Measurements from ENCODE around the gene STK17A. TPM values are rescaled to one million over a fixed set of nuclear protein-coding genes. Genes with fewer than 3 reads are reported as not detected.
"Not testable (repeated sequence)": the region's sequence is repeated elsewhere in the genome, so short reads cannot be mapped to it uniquely, and the experiment has no call there.

STK17A gene
- total RNA-seq, 5 donors from 2014 or later (not counting 1 experiment from before 2014, with no cell fraction given): 101 to 120 (median 117) TPM

DNA sequence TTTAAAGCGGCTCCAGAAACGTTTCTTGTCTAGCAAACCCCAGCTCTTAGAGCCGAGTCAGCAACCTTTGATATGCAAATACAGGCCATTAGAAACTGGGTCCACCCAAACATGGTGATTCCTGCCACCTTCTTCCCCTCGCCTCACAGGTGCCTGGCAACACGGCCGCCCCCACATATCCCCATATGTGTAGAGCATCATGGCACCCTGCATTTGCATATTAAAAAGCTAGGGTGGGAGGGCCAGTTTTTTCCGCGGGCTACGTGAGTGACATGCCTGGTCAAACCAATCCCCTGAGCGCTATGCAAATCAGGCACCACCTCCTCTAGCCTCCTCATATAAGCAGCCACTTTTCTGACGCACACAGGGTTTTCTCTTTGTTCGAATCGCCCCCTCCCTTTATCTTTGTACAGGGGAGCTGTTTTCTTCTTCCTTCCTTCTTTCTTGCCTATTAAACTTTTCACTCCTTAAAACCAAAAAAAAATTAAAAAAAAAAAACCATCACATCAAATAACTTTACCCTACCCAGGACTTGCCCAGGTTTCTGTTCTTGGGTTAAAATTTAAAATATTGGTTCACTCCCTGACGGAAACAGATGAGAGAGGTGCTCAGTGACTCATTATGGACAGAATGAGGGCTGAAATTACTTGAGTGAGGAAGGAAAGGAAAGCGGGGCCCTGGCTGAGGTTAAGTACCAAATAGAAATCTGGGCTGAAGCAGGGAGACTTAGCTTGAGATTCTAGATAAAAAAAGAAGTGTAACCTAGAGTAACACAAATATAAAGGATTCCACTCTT lies 86.6 kb downstream of the STK17A start:
- ChIA-PET POLR2A (interaction anchor here (0.6 to 2.0 kb wide), 7 partner anchors 9 to 87 kb away, joined by 3 to 15 read pairs (median 3); partner anchors contain the start of gene STK17A (in 1 of the 2)), CTCF (interaction anchor here (0.6 to 2.4 kb wide), 7 partner anchors 20 to 87 kb away, joined by 3 to 23 read pairs (median 4); partner anchors contain the start of gene STK17A (in 2 of the 2))
- Histone ChIP-seq H3K4me3 (ENCODE audit: control insufficient read depth in 1 of 2, extremely low read depth in 1 of 2, low read length in 1 of 2) (peak overlapping the region in 1 of 2 donors; percentile 22), H3K9me3 (no peaks in the 10 kb centered on the region), H3K36me3 (ENCODE audit: control insufficient read depth in 2 of 2, extremely low read depth in 1 of 2, insufficient read depth in 1 of 2, low read length in 1 of 2) (no peaks in the 10 kb centered on the region), H3K27ac (ENCODE audit: low read length) (peak overlapping the region; percentile 79), H3K4me1 (ENCODE audit: control insufficient read depth in 1 of 2, extremely low read depth in 1 of 2, insufficient read depth in 2 of 2, low read length in 2 of 2) (peaks cover 18 to 20% of the 10 kb centered on the region in 2 experiments), H3K27me3 (replicated peaks in 1 of 2; ENCODE audit: control insufficient read depth in 2 of 2, extremely low read depth in 1 of 2, insufficient read depth in 2 of 2, low read length in 1 of 2) (no peaks in the 10 kb centered on the region)
- Mint-ChIP-seq H3K4me3 (peak overlapping the region; percentile 56 to 77 (median 73)), H3K27ac (peak overlapping the region; percentile 87 to 95), H3K27me3 (no peaks in the 10 kb centered on the region), H3K36me3 (peaks cover 42% of the 10 kb centered on the region), H3K4me1 (peaks cover 83 to 85% (median 85%) of the 10 kb centered on the region in 3 donors), H3K9me3 (peaks cover 0 to 31% (median 6%) of the 10 kb centered on the region in 3 donors)
- ATAC-seq (replicated peaks in 1 of 4) (peak; percentile 68 to 87 (median 74)), DNase-seq (peak in 34 of 35 experiments; percentile 48 to 82 (median 64))
- 22% methylated on average over 5 of the region's 15 CpGs for WGBS (ENCODE audit: insufficient coverage)

DNA sequence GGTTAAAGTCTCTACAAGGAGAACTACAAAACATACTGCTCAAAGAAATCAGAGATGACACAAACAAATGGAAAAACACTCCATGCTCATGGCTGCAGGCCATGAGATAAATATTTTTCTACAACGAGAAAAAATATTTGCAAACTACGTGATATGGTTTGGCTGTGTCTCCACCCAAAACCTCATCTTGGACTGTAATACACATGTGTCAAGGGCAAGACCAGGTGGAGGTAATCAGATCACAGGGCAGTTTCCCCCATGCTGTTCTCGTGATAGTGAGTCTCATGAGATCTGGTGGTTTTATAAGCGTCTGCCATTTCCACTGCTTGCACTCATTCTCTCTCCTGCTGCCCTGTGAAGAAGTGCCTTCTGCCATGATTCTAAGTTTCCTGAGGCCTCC lies 88.6 kb downstream of the STK17A start:
- Mint-ChIP-seq H3K4me3 (peak overlapping the region in 1 of 3 donors; percentile 13), H3K36me3 (peaks cover 41% of the 10 kb centered on the region), H3K27ac (peak overlapping the region in 1 of 2 donors; percentile 39), H3K9me3 (peaks cover 0 to 24% (median 6%) of the 10 kb centered on the region in 3 donors), H3K27me3 (no peaks in the 10 kb centered on the region), H3K4me1 (peaks cover 78 to 82% (median 79%) of the 10 kb centered on the region in 3 donors)
- H3K4me3 ChIP-seq (ENCODE audit: control insufficient read depth in 1 of 2, extremely low read depth in 1 of 2, low read length in 1 of 2): no peak overlapping the region
- DNase-seq: no peak
- no peaks in the 10 kb centered on the region for H3K36me3 ChIP-seq (ENCODE audit: control insufficient read depth in 2 of 2, extremely low read depth in 1 of 2, insufficient read depth in 1 of 2, low read length in 1 of 2)
- POLR2A ChIA-PET: no interaction called here
- H3K4me1 ChIP-seq (ENCODE audit: control insufficient read depth in 1 of 2, extremely low read depth in 1 of 2, insufficient read depth in 2 of 2, low read length in 2 of 2): peaks cover 3 to 15% of the 10 kb centered on the region in 2 experiments
- no peak for ATAC-seq (replicated peaks in 1 of 4)
- WGBS (ENCODE audit: insufficient coverage): no CpG with 5 or more reads among the region's 4 CpGs
- H3K9me3 ChIP-seq: no peaks in the 10 kb centered on the region
- no peak overlapping the region for H3K27ac ChIP-seq (ENCODE audit: low read length)
- H3K27me3 ChIP-seq (replicated peaks in 1 of 2; ENCODE audit: control insufficient read depth in 2 of 2, extremely low read depth in 1 of 2, insufficient read depth in 2 of 2, low read length in 1 of 2): no peaks in the 10 kb centered on the region
- CTCF ChIA-PET: no interaction called here

- H3K27me3 Mint-ChIP-seq; H3K27me3 ChIP-seq (replicated peaks in 1 of 2; ENCODE audit: control insufficient read depth in 2 of 2, extremely low read depth in 1 of 2, insufficient read depth in 2 of 2, low read length in 1 of 2); H3K4me3 ChIP-seq (ENCODE audit: control insufficient read depth in 1 of 2, extremely low read depth in 1 of 2, low read length in 1 of 2); H3K27ac ChIP-seq (ENCODE audit: low read length); H3K4me3 Mint-ChIP-seq; POLR2A ChIA-PET; H3K27ac Mint-ChIP-seq; DNase-seq; ATAC-seq (replicated peaks in 1 of 4); H3K36me3 ChIP-seq (ENCODE audit: control insufficient read depth in 2 of 2, extremely low read depth in 1 of 2, insufficient read depth in 1 of 2, low read length in 1 of 2); H3K9me3 ChIP-seq: not testable (repeated sequence)
- H3K36me3 Mint-ChIP-seq: peaks cover 30% of the 10 kb centered on the region
- WGBS (ENCODE audit: insufficient coverage): no CpG with 5 or more reads among the region's 5 CpGs
- peaks cover 0 to 17% (median 6%) of the 10 kb centered on the region in 3 donors for H3K9me3 Mint-ChIP-seq
- H3K4me1 ChIP-seq (ENCODE audit: control insufficient read depth in 1 of 2, extremely low read depth in 1 of 2, insufficient read depth in 2 of 2, low read length in 2 of 2): peaks cover 12 to 18% of the 10 kb centered on the region in 2 experiments
- H3K4me1 Mint-ChIP-seq: peaks cover 75 to 86% (median 85%) of the 10 kb centered on the region in 3 donors
- CTCF ChIA-PET: interaction anchor here (1.1 kb wide), 2 partner anchors 26 to 27 kb away, joined by 3 to 5 read pairs; no protein-coding TSS in a partner anchor
Observed at GRCh38 chr7:43673243-43673976, 90.5 kb downstream of the STK17A start.

DNA sequence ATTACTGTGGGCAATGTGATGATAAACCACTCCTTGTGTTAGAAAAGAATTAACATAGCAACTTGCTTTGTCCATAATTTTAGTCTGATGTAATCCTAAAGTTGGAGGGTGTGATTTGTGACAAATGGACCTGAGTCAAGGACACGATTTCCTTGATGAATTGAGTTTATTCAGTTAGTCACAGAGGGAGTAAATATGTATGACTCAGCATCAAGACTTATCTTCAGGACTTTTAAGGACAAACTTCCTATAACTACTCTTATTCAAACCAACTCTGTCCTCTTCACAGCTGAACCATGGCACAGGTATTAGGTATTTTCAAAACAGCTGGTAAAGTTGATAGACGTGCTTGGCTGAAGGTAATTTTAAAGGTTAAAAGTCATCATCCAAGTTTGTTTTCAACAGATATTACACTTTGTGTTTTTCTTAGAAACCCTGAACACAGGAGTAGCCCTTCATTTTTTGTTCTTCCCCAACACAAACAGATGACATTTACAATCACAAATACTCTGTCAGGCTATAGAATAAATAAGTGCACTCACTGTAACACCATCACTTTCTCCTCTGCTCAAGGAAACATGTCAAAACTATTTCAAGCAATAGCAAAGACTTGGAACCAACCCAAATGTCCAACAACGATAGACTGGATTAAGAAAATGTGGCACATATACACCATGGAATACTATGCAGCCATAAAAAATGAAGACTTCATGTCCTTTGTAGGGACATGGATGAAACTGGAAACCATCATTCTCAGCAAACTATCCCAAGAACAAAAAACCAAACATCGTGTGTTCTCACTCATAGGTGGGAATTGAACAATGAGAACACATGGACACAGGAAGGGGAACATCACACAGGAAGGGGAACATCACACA lies 91.9 kb downstream of the STK17A start:
- no peaks in the 10 kb centered on the region for H3K27me3 ChIP-seq (replicated peaks in 1 of 2; ENCODE audit: control insufficient read depth in 2 of 2, extremely low read depth in 1 of 2, insufficient read depth in 2 of 2, low read length in 1 of 2)
- POLR2A ChIA-PET: interaction anchor here in 1 of 2 donors (0.6 kb wide), 1 partner anchor 92 kb away, joined by 7 read pairs; no protein-coding TSS in a partner anchor
- no peak for DNase-seq
- Mint-ChIP-seq H3K4me1 (peaks cover 74 to 84% (median 83%) of the 10 kb centered on the region in 3 donors), H3K4me3 (no peak overlapping the region), H3K27me3 (no peaks in the 10 kb centered on the region), H3K36me3 (peaks cover 25% of the 10 kb centered on the region), H3K27ac (peak overlapping the region in 1 of 2 donors; percentile 72), H3K9me3 (peaks cover 0 to 11% (median 6%) of the 10 kb centered on the region in 3 donors)
- CTCF ChIA-PET: interaction anchor here (0.6 to 1.1 kb wide), 2 partner anchors 25 to 45 kb away, joined by 3 read pairs; no protein-coding TSS in a partner anchor
- no CpG with 5 or more reads among the region's 4 CpGs for WGBS (ENCODE audit: insufficient coverage)
- H3K4me1 ChIP-seq (ENCODE audit: control insufficient read depth in 1 of 2, extremely low read depth in 1 of 2, insufficient read depth in 2 of 2, low read length in 2 of 2): peaks cover 19 to 20% of the 10 kb centered on the region in 2 experiments
- no peaks in the 10 kb centered on the region for H3K36me3 ChIP-seq (ENCODE audit: control insufficient read depth in 2 of 2, extremely low read depth in 1 of 2, insufficient read depth in 1 of 2, low read length in 1 of 2)
- no peak overlapping the region for H3K27ac ChIP-seq (ENCODE audit: low read length)
- no peak overlapping the region for H3K4me3 ChIP-seq (ENCODE audit: control insufficient read depth in 1 of 2, extremely low read depth in 1 of 2, low read length in 1 of 2)
- ATAC-seq (replicated peaks in 1 of 4): no peak
- H3K9me3 ChIP-seq: no peaks in the 10 kb centered on the region

Other genes with a start within 250 kb of the STK17A start
- gene COA1, start 146.4 kb downstream of the STK17A start, total RNA-seq: 10 to 100 TPM; 49.6 to 92.1 (median 67.8) TPM
- gene BLVRA, start 175.6 kb downstream of the STK17A start, total RNA-seq: 10 to 100 TPM; 14.1 to 21.3 (median 17.3) TPM

Measured in T-cell (primary cell).